A549 (cell line): ENCODE measurements around the gene USP4.

Experiments used
- POLR2A ChIP-seq: IDR thresholded peaks from 2 replicates; pipeline ENCODE4 v1.6.1; 2012; ENCODE audit warnings: mild to moderate bottlenecking, low read length
- RCOR1 ChIP-seq: fragments of 150-350 bp; IDR thresholded peaks from 2 replicates; pipeline ENCODE4 v1.6.1; 2014; ENCODE audit warnings: antibody characterized with exemption, low read length, low read depth
- TF ChIP-seq, protein P1 (sequence below): fragments of >200 bp; sonication (Bioruptor Twin); formaldehyde crosslinking; IDR thresholded peaks from 3 replicates; pipeline ENCODE4 v1.5.1; 2016
- TF ChIP-seq, protein P2 (sequence below): IDR thresholded peaks from 2 replicates; pipeline ENCODE4 v1.6.1; 2012

DNA sequence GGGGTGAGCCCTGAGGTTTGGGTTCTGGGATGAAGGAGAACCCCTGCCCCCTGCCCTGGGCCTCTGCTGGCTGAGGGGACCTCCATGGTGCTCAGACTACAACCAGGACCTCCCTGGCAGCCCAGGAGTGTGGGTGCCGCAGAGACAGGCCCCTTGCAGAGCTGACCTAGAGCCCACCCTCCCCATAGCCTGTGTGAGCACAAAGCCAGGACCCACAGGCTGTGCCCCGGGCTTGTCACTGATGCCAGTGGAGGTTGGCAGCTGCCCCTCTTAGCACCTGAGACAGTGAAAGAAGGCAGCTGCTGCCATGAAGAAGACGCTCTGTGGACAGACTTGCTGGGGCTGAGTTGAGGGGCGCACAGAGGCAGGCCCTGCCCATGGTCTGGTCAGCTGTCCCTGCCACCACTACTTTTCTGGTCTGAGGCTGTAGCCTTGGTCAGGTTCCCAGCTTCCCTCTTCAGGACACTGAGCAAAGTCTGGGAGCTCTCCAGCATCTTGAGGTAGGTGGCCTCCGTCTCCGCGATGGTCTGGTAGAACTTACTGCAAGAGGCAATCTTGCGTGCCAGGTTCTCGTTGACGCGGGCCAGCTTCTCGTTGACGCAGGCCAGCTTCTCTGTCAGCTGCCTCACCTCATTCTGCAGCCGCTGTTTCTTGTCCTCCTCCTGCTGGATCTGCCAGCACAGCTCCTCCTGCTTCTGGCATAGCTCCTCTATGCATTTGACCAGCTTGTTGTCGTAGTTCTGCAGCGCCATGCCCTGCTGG, 23.0 kb downstream of the USP4 start:
- TF ChIP-seq POLR2A (no peak), RCOR1 (no peak)
- TF ChIP-seq, protein P1, sequence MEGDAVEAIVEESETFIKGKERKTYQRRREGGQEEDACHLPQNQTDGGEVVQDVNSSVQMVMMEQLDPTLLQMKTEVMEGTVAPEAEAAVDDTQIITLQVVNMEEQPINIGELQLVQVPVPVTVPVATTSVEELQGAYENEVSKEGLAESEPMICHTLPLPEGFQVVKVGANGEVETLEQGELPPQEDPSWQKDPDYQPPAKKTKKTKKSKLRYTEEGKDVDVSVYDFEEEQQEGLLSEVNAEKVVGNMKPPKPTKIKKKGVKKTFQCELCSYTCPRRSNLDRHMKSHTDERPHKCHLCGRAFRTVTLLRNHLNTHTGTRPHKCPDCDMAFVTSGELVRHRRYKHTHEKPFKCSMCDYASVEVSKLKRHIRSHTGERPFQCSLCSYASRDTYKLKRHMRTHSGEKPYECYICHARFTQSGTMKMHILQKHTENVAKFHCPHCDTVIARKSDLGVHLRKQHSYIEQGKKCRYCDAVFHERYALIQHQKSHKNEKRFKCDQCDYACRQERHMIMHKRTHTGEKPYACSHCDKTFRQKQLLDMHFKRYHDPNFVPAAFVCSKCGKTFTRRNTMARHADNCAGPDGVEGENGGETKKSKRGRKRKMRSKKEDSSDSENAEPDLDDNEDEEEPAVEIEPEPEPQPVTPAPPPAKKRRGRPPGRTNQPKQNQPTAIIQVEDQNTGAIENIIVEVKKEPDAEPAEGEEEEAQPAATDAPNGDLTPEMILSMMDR, result no peak
- TF ChIP-seq, protein P2, sequence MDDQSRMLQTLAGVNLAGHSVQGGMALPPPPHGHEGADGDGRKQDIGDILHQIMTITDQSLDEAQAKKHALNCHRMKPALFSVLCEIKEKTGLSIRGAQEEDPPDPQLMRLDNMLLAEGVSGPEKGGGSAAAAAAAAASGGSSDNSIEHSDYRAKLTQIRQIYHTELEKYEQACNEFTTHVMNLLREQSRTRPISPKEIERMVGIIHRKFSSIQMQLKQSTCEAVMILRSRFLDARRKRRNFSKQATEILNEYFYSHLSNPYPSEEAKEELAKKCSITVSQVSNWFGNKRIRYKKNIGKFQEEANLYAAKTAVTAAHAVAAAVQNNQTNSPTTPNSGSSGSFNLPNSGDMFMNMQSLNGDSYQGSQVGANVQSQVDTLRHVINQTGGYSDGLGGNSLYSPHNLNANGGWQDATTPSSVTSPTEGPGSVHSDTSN, result no peak
